GM12878 (cell line): Measurements from ENCODE around the gene ACADVL. TPM values are rescaled to one million over a fixed set of nuclear protein-coding genes. Genes with fewer than 3 reads are reported as not detected.

Experiments used
- ATF7 ChIP-seq: fragments of 450-650 bp; IDR thresholded peaks from 2 replicates; pipeline ENCODE4 v1.6.1; 2016; ENCODE audit warnings: low read depth, mild to moderate bottlenecking
- BACH1 ChIP-seq: fragments of 450-650 bp; IDR thresholded peaks from 2 replicates; pipeline ENCODE4 v1.6.1; 2017; ENCODE audit warnings: mild to moderate bottlenecking, borderline replicate concordance
- BCLAF1 ChIP-seq: fragments of 450-650 bp; IDR thresholded peaks from 2 replicates; pipeline ENCODE4 v1.6.1; 2017; ENCODE audit warnings: antibody characterized with exemption, mild to moderate bottlenecking, moderate library complexity
- CREM ChIP-seq: IDR thresholded peaks from 2 replicates; pipeline ENCODE4 v1.6.1; 2014; ENCODE audit warnings: antibody characterized with exemption, low read depth
- CTCF ChIP-seq, 3 experiments: IDR thresholded peaks in 2 of 3; conservative IDR thresholded peaks in 1 of 3; 2 replicates each; pipeline ENCODE4 v1.5.1; 2011; ENCODE audit warnings: low read depth in 3 of 3, low read length in 3 of 3, mild to moderate bottlenecking in 3 of 3, control low read depth in 2 of 3, moderate library complexity in 2 of 3, inconsistent platforms in 1 of 3, mixed read lengths in 1 of 3; ENCODE audit not compliant: control insufficient read depth in 2 of 3, insufficient read depth in 1 of 3; ENCODE audit errors: extremely low read depth in 1 of 3
- EP300 ChIP-seq, 2 experiments: fragments of 150-350 bp in 1 of 2; IDR thresholded peaks; 2 replicates each; pipeline ENCODE4 v1.6.1; 2011 to 2012; ENCODE audit warnings: low read depth in 2 of 2, low read length in 2 of 2, borderline replicate concordance in 1 of 2, improper control_type of control experiment in 1 of 2, inconsistent platforms in 1 of 2; ENCODE audit not compliant: control insufficient read depth in 1 of 2
- FOXM1 ChIP-seq: IDR thresholded peaks from 2 replicates; pipeline ENCODE4 v1.6.1; 2012; ENCODE audit warnings: low read depth, mild to moderate bottlenecking, inconsistent platforms, low read length, moderate library complexity
- HSF1 ChIP-seq: fragments of 150-350 bp; IDR thresholded peaks from 2 replicates; pipeline ENCODE4 v1.6.1; 2014; ENCODE audit warnings: mild to moderate bottlenecking, low read depth, low read length
- MEF2B ChIP-seq: fragments of 450-650 bp; IDR thresholded peaks from 2 replicates; pipeline ENCODE4 v1.6.1; 2018; ENCODE audit warnings: mild to moderate bottlenecking, moderate library complexity; ENCODE audit not compliant: partially characterized antibody, poor library complexity, severe bottlenecking
- NFXL1 ChIP-seq: fragments of 450-650 bp; IDR thresholded peaks from 2 replicates; pipeline ENCODE4 v1.6.1; 2017; ENCODE audit warnings: antibody characterized with exemption, mild to moderate bottlenecking, borderline replicate concordance
- NFYB ChIP-seq: IDR thresholded peaks from 2 replicates; pipeline ENCODE4 v1.6.1; 2011; ENCODE audit warnings: low read depth, mild to moderate bottlenecking, low read length, improper control_type of control experiment, moderate library complexity; ENCODE audit not compliant: insufficient read depth
- POLR2AphosphoS5 ChIP-seq: IDR thresholded peaks from 2 replicates; pipeline ENCODE4 v1.6.1; 2011; ENCODE audit warnings: mild to moderate bottlenecking, low read length, inconsistent platforms
- RELA ChIP-seq: fragments of 450-650 bp; IDR thresholded peaks from 2 replicates; pipeline ENCODE4 v1.8.0; 2014; ENCODE audit warnings: borderline replicate concordance; ENCODE audit not compliant: partially characterized antibody
- SPI1 ChIP-seq: IDR thresholded peaks from 2 replicates; pipeline ENCODE4 v1.6.1; 2011; ENCODE audit warnings: low read depth, mild to moderate bottlenecking, low read length, moderate library complexity, borderline replicate concordance; ENCODE audit not compliant: insufficient read depth
- SREBF2 ChIP-seq: IDR thresholded peaks from 2 replicates; pipeline ENCODE4 v1.6.1; 2012; ENCODE audit warnings: mild to moderate bottlenecking, low read length
- ZBTB11 ChIP-seq: fragments of 450-650 bp; formaldehyde crosslinking; IDR thresholded peaks from 2 replicates; pipeline ENCODE4 v1.5.0; 2022; ENCODE audit warnings: mild to moderate bottlenecking, missing genetic modification characterization
- ZNF207 ChIP-seq: fragments of 450-650 bp; IDR thresholded peaks from 2 replicates; pipeline ENCODE4 v1.6.1; 2014; ENCODE audit warnings: antibody characterized with exemption, mild to moderate bottlenecking, borderline replicate concordance
- ZNF622 ChIP-seq: fragments of 450-650 bp; IDR thresholded peaks from 2 replicates; pipeline ENCODE4 v1.6.1; 2017; ENCODE audit warnings: mild to moderate bottlenecking, inconsistent platforms
- polyA plus RNA-seq, 11 experiments: library from polyadenylated mRNA; depleted of rRNA in 4 of 11; unstranded in 6 of 11; stranded (reverse) in 5 of 11; fragments of >200 nt; fragmentation: Nextera tagmentation in 4 of 11; fragmentation: Illumina TruSeq in 1 of 11; extraction: Ambion mirVana in 4 of 11; extraction: Trizol in 1 of 11; gene quantifications; 1 replicate in 1 of 11; 2 replicates in 10 of 11; pipeline versions ENCODE4 v1.2.1 to v1.2.3, GENCODE V29; 2011 to 2016; ENCODE audit warnings: inconsistent platforms in 2 of 11, missing spikeins in 2 of 11, low read depth in 1 of 11
- total RNA-seq, 4 experiments: library from RNA; depleted of rRNA in 3 of 4; stranded (reverse); fragments of >200 nt in 3 of 4; fragmentation: Illumina TruSeq in 1 of 4; extraction: Trizol in 1 of 4; gene quantifications; 2 replicates each; pipeline versions ENCODE4 v1.2.1 to v1.2.3, GENCODE V29; 2013 to 2021

ACADVL gene
- total and polyA plus RNA-seq, 10 of the 15 experiments (the other 5 are each of a cell fraction or from before 2014, with no cell fraction given) = 25.4 to 232 (median 180) TPM

- no peak for TF ChIP-seq BCLAF1
- TF ChIP-seq SREBF2 = no peak
- peak; percentile 100 for TF ChIP-seq NFXL1
- TF ChIP-seq SPI1 = peak; percentile 81
- peak; percentile 71 for TF ChIP-seq RELA
- TF ChIP-seq CTCF (IDR thresholded peaks at IDR 0.05 in 2 of 3, conservative IDR thresholded peaks at IDR 0.05 in 1 of 3; ENCODE audit: control insufficient read depth in 2 of 3, extremely low read depth in 1 of 3, insufficient read depth in 1 of 3, low read depth in 3 of 3, low read length in 3 of 3) = no peak
- no peak for TF ChIP-seq ZNF622
- no peak for TF ChIP-seq NFYB
- no peak for TF ChIP-seq MEF2B
- no peak for TF ChIP-seq FOXM1
- 0 out of 2 replicates have a peak, but pooled peaks have one; percentile 23 for TF ChIP-seq ZBTB11 (CRISPR knock-in tag)
- TF ChIP-seq POLR2AphosphoS5 = no peak
- no peak for TF ChIP-seq HSF1
- TF ChIP-seq ZNF207 = peak; percentile 91; the same call in 1 of the 2 replicates
- TF ChIP-seq EP300 (IDR thresholded peaks at IDR 0.05; ENCODE audit: borderline replicate concordance in 1 of 2, control insufficient read depth in 1 of 2, low read depth in 2 of 2, low read length in 2 of 2) = peak in 1 of 2 experiments; percentile 14; a peak in 1 of 4 replicates
- peak; percentile 24; the same call in 1 of the 2 replicates for TF ChIP-seq BACH1
- peak; percentile 50 for TF ChIP-seq ATF7
- TF ChIP-seq CREM = peak; percentile 87; the same call in 1 of the 2 replicates
Observed at GRCh38 chr17:7239091-7240027, 19.6 kb downstream of the ACADVL start, which contains the start of gene PHF23 (continued).
